ENCODE measurements around the gene FBXW8.

- TF ChIP-seq CTCF (conservative IDR thresholded peaks at IDR 0.05) = no peak
- TF ChIP-seq EZH2 (IDR thresholded peaks at IDR 0.05; ENCODE audit: low read depth) = no peak
These were observed 142.3 kb downstream of the FBXW8 start for GRCh38 chr12:117053050-117053400.

All from PC-9 (cell line).